HG03064 (cell line): ENCODE measurements around the gene AMPD3.

Experiments
- ATAC-seq: cut with Tn5 transposase; IDR thresholded peaks from one replicate; pipeline ENCODE4 v1.9.1; 2021; ENCODE audit warnings: low read depth; ENCODE audit not compliant: unreplicated experiment

Gene AMPD3

GRCh38 chr11:10528121-10528520, 73.1 kb downstream of the AMPD3 start:
- no peak for ATAC-seq

- no peak for ATAC-seq
Observed at GRCh38 chr11:10529279-10529678, 74.2 kb downstream of the AMPD3 start.

DNA sequence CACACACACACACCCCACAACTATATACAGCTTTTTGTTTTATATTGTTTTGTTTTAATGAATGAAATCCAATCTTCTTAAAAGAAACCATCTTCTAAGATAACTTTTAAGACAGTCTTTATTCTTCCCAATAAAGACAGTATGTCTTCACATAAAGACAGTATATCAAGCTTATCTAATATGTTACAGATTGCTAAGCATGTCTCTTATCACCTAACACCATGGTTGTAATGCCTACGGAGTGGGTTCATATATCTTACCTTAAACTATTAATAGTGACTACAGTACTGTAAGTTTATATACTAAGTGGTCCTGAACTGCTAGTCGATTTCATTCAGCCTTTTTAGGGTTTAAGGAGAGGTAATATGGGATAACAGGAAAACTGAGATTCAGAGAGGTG, 77.5 kb downstream of the AMPD3 start:
- no peak for ATAC-seq

DNA sequence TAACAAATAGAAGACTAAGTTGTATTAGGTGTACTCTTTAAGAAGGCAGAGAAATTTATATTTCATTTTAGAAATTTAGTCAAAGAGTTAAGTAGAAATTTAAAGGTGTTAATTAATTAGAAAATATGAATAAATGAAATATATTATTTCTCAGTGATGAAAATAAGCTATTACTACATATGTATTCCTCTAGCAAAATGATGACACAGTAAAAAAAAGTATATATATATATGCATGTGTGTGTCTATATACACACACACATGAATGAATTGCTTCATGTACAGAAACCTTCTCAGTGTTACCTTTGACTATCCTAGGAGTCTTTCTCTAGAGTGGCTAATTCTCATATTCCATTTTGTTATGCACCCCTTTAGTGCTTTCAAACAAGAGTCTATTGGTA, 78.3 kb downstream of the AMPD3 start:
- no peak for ATAC-seq

- no peak for ATAC-seq
Observed at GRCh38 chr11:10534316-10534715, 79.3 kb downstream of the AMPD3 start.

- ATAC-seq: no peak
Observed at GRCh38 chr11:10537600-10537999, 82.5 kb downstream of the AMPD3 start.

- ATAC-seq: no peak
Observed at GRCh38 chr11:10538924-10539323, 83.9 kb downstream of the AMPD3 start.

DNA sequence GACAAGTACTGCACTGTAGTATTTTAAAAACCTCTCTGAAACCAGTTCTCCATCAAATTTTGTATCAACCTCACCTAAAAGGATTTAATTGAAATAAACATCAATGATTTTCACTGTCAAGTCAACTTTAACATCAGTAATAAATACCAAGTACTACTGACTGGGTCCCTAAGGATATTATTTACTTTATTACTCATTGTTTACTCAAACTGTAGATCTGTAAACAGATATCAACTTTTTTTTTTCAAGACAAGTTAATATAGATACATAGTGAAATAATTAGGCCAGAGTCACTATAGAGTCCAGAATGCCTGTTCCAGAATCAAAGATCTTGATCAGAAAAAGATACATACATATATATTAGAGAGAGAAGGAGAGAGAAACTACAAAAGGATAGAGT, 84.3 kb downstream of the AMPD3 start:
- ATAC-seq: no peak

DNA sequence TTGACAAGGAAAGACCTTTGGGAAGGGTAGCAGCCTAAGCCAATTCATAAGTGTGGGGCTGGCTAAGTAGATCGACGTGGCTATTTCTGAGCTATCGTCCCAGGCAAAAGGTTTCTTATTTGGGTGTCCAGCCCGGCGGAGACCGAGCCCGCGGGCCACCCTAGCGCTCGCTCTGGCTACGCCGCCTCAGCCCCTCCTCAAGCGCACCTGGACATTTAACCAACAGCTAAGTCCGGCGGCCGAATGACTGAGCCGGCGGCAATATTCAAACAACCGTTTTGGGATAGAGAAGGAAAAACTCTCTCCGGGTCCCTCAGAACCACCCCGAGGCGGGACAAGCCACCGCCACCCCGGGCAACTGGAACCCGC, 85.5 kb downstream of the AMPD3 start:
- ATAC-seq: peak; percentile 16

GRCh38 chr11:10540915-10541560, 86.0 kb downstream of the AMPD3 start, which contains the start of gene RNF141:
Gene RNF141, minus strand, starts transcription at chr11:10541187. Its CDS starts 7,029 bp downstream, at chr11:10534158.
- peak; percentile 97 for ATAC-seq

GRCh38 chr11:10541561-10541930, 86.5 kb downstream of the AMPD3 start:
- no peak for ATAC-seq

DNA sequence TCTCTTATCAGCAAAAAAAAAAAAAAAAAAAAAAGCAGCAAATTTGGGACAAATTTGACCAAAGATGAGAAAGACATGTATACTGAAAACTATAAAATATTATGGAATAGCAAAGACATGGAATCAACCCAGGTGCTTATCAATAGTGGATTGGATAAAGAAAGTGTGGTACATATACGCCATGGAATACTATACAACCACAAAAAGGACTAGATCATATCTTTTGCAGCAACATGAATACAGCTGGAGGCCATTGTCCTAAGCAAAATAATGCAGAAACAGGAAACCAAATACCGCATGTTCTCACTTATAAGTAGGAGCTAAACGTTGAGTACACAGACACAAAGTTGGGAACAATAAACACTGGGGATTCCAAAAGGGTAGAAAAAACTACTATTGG, 87.7 kb downstream of the AMPD3 start:
- no peak for ATAC-seq

DNA sequence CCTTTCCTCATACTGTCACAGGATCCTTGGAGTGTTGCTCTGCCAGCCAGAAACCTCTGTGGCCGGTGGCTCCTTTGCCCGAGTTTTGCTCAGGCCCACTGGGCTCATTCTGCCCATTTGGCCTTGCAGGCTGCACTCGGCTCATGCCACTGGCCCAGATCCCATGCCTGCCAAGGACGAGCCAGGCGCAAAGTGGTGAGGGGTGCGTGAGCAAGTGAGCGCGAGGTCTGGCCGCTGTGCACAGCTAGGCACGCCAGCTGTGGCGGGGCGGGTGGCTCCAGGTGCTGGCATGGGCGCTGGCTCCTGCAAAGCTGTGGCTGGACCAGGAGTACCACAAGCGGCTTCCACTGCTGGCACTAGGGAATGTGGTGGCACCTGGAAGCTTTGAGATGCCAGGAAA, 88.7 kb downstream of the AMPD3 start:
- ATAC-seq: no peak

DNA sequence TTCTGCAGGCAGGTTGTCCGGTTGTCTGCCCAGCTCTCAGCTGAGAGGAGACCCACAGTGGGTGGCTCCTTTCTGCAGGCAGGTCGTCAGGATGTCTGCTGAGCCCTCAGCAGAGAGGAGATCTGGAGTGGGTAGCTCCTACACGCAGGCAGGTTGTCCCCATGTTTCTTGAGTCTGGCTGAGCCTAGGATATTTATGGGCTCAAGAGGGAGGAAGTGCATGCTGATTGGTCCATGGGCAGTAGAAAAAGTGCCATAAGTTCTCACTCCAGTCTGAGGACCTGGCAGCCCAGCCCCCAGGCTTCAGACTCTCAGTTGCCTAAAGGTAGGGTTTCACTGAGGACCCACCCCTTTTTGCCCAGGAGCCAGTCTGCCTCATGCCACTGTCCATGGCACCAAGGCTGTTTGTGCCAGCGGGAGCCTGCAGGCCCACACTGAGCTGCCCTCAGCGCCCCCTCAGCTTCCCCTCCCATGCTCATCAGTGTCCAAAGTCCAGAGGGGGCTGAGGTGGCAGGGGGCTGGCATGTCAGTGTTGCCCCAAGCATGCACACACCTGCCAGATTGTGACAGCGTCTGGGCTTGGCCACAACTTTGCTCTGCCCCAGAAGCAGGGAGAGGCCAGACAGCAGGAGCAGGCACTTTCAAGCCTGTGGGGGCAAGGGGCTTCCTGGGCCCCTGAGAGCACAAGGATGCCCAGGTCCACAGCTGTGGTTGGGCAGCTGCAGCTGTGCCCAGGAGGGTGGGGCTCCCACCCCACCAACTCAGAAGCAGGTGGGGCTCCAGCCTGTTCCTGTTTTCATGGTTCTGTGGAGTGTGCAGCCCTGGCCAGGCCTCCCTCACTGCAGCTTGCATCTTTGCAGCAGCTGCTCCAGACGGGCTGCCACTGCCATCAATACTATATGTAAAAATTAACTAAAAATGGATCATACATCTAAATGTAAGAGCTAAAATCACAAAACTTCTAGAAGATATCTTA, 89.7 kb downstream of the AMPD3 start:
- no peak for ATAC-seq

GRCh38 chr11:10550503-10551289, 95.6 kb downstream of the AMPD3 start:
- ATAC-seq: no peak

DNA sequence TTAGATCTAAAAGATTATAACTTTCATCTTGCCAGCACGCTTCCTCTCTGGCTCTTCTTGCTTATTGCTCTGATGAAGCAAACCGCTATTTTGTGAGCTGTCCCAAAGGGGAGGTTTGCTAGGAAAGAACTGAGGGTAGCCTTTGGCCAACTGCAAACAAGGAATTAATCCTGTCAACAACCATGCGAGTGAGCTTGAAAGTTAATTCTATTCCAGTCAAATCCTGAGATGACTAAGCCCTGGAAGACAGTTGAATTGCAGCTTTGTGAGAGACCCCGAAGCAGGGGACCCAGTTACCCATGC, 96.2 kb downstream of the AMPD3 start:
- no peak for ATAC-seq

GRCh38 chr11:10551845-10552352, 96.8 kb downstream of the AMPD3 start:
- no peak for ATAC-seq

GRCh38 chr11:10556590-10556989, 101.5 kb downstream of the AMPD3 start:
- ATAC-seq: no peak
